HTR-8/SVneo (cell line): Measurements from ENCODE around the gene DCX.
A peak's percentile ranks its signal among the peaks of the same experiment; 100 is the strongest.

Source experiments
- DNase-seq: peaks from one replicate; pipeline ENCODE4 v3.0.0; 2011; ENCODE audit warnings: low spot score, mixed read lengths; ENCODE audit not compliant: insufficient read length
- FAIRE-seq: peaks from 2 replicates; lab custom pipeline; 2011; peaks lifted over from hg19 to GRCh38; lab: Jason Lieb, UNC

Gene DCX

DNA sequence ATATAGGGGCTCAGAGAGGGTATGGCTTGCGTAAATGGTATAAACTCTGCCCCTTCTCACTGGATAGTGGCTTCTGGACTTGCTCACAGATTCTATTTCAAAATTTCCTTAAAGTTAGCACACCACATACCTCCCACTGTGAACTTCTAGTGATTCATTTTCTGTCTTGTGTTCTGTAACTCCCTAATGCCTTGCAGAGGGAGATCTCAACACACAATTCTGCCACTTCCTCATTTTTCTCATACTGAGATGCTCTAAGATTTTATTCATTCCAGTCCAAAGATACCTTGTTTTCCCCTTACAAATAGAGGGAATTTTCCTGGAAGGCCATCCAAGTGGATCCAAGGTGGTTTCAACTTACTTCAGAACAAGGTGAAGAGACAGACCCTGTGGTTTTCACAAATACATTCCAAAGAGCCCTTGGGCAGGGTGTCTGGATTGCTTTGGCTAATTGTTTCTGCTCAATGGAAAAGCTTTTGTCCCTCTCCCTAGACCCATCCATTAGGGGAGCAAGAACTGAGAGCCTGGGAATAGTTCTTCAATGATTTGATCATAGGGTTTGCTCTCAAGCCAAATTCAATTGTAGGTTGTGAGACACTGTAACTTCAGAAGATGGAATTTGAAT, 89.6 kb downstream of the DCX start:
- FAIRE-seq (no peak), DNase-seq (no peak)

DNA sequence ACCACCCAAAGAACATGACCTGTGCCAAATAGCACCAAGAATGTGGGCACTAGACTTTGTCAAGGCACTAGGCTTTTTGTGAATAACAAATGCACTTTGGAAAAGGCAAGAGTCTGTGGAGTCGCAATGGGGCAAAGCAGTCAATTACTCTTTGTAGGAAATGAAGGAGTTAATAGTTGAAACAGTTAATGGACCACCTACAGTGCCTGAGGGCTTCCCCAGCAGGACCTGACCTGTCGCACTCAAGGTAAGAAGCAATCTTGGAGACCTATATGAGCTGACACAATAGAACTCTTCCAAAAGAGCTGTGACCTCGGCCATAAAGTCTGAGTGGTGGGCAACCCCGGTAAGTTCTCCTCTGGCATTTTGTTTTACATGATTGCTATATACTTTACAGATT, 92.5 kb downstream of the DCX start:
- FAIRE-seq (no peak), DNase-seq (no peak)

- FAIRE-seq (no peak), DNase-seq (no peak)
Measured at GRCh38 chrX:111318901-111319300, 93.1 kb downstream of the DCX start.

DNA sequence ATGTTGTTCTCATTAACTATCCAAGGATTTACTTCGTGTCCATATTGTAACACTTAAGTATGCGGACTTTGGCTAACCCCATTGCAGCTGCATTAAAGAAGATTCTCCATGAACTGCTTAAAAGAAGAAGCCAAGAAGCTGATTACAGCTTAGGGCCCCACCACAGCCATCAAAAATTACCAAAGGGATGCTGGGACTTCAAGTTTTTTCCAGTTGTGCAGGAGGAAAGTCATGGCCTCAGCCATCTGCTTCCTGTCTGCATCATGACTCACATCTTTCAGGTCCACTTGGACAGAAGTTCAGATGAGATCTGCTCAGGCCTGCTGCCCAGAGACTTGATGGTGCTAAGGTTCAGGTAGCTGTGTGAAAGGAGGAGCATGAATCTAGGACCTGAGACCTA, 102.9 kb downstream of the DCX start:
- FAIRE-seq: no peak

GRCh38 chrX:111308039-111308438, 104.0 kb downstream of the DCX start:
- DNase-seq: no peak
- FAIRE-seq: no peak

More for the DNA sequence above, 102.9 kb downstream of the DCX start:
- no peak for DNase-seq

- no peak for DNase-seq
- FAIRE-seq: no peak
Measured at GRCh38 chrX:111302284-111302683, 109.7 kb downstream of the DCX start.

- FAIRE-seq: no peak
Measured at GRCh38 chrX:111288841-111289240, 123.2 kb downstream of the DCX start.

GRCh38 chrX:111284631-111285293, 127.2 kb downstream of the DCX start:
- DNase-seq: no peak
- FAIRE-seq: no peak

More at GRCh38 chrX:111288841-111289240, 123.2 kb downstream of the DCX start:
- DNase-seq: no peak

DNA sequence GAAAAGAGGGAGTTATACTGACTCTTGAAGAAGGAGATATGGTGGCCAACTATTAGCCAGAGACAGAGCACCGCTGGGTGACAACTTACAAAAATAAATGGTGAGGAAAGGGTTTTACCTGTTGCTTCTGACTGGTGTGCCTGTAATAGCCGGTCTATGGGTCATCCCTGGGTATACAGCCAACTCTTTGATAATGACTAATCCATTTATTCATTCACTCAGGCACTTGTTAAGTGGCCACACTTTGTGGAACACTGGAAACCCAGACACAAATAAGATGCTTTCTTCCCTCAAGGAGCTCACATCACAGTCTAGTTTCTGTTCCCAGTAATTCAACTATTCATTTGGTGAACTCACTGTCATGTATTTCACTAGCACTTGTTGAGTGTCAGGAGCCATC, 128.5 kb downstream of the DCX start:
- no peak for FAIRE-seq
- DNase-seq: no peak

DNA sequence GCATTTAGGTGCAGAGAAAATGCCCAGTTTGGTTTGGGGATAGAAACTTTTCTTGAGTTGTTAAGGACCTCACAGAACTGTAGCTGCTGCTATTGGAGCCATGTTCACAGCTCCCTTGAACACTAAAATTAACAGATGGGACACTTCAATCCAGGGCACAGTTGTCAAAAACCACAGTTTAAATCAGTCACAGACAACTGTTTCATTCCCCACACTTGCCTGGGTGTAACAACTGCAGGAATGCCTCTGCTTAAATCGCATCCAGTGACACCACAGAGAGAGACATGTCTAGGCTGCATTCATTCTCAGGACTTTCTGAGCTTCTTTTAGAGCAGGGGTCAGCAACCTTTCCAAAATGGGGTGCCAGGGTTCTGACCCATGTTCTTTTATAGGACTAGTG, 129.0 kb downstream of the DCX start:
- FAIRE-seq (no peak), DNase-seq (no peak)

DNA sequence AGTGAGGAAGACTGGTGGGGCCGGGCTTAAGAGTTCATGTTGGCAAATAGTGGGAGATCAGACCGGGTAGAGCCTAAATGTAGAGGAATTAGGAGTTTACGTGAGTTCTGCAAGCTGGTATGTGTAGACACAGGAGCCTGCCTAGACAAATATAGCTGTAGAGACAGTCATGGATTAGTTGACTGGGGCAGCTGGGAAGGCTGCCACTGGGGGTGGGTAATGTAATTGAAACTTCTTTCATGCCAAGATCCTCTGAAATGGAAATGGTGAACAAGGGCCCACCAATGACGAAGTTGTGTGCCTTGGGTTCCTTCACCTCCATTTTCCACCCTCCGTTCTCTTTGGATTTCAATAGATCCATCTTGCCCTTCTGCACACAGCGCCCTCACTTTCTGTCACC, 129.9 kb downstream of the DCX start:
- no peak for DNase-seq
- FAIRE-seq: no peak

DNA sequence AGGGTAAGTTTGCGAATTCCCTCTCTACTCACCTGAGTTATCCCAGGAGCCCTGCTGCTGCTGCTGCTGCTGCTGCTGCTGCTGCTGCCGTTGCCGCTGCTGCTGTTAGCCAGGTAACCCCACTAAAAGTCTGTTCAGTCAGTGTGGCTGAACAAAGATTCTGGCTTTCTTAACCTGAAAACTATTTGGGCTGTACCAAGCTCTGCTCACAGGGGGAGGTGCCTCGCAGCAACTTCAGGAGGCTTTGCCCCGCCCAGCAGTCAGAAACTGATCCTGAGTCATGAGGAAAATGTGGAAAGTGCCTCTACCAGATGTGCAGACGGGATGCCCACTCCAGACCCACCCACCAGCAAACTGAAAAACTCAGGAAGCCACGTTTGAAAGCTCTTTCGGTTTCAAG, 141.7 kb downstream of the DCX start, which contains the start of gene CAPN6:
TSS of gene CAPN6 (minus strand) at position 145 of the 400 bp plus-strand sequence. CDS start 6,547 bp downstream, outside the sequence.
- FAIRE-seq: no peak
- DNase-seq: no peak

DNA sequence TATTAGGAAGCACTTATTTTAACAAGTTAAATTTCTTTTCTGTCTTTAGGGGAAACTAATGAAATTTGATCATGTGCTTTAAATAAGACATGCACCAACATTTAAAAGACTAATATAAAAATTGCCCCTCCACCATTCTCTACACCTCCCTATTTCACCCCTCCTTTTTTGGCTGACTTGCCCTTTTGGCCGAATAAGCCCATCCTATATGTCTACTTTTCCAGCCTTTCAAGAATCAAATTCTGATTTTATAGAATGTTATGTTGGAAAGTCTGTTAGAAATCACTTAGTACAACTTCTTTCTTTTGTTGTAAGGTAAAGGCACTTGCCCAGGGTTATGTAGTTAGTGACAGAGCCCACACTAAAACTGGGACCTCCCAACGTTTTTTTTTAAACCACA, 143.5 kb downstream of the DCX start:
- DNase-seq (no peak), FAIRE-seq (no peak)

- no peak for DNase-seq
- FAIRE-seq: no peak
Measured at GRCh38 chrX:111265486-111265885, 146.5 kb downstream of the DCX start.

DNA sequence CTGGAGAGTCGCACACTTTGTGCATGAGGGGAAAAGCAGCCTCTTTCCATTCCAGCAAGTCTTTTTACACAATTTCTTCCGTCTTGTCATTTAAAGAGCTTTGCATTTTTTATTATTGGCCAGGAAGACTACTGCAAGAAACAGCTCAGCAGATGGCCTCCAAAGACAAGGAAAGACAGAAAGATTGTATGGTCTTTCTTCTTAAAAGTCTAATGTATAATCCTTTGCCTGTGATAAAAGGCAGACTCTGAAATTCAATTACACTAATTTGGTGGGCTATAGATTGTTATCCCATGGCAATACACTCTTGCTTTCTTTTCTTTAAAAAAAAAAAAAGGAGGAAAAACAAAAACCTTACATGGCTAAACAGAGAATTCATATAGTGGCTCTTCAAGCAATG, 147.6 kb downstream of the DCX start:
- DNase-seq: no peak
- no peak for FAIRE-seq

GRCh38 chrX:111262086-111262485, 149.9 kb downstream of the DCX start:
- DNase-seq (no peak), FAIRE-seq (no peak)

- DNase-seq (no peak), FAIRE-seq (no peak)
Measured at GRCh38 chrX:111260451-111260850, 151.5 kb downstream of the DCX start.

DNA sequence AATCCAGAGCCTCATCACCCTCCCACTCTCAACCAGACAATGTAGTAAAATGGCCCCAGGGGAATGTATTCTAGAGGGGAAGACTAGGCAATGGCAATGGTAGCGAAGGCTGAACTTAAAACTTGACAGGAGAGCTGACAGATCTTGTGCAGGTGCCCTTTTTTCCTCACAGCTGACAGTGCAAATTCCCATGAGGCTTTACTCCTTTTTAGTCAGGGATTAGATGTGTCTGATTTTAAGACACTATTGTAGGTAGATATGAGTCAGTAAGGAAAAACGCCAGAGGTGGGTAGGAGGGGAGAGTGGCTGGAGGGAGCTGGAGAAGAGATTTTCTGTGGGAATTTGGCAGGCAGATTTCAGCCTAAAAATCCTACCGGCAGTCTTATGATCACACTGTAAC, 152.4 kb downstream of the DCX start:
- FAIRE-seq (no peak), DNase-seq (no peak)

DNA sequence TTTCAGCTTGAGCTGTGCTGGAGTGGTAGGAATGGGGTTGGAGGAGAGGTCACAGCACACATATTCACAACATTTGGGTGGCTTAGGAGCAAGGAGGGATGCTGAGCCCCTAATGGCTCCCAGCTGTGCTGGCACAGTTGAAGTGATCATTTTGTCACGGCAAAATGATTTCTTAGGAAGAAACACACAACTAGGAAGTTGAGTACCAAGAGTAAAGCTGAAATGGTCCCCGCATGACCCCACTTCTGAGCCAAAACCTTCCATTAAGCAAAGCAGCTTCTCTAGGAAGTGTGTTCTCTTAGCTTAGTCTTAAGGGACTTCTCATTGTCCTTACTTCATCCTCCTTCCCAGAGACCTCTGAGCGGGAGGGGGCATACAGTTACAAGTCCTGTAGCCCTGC, 154.3 kb downstream of the DCX start:
- DNase-seq (no peak), FAIRE-seq (no peak)

DNA sequence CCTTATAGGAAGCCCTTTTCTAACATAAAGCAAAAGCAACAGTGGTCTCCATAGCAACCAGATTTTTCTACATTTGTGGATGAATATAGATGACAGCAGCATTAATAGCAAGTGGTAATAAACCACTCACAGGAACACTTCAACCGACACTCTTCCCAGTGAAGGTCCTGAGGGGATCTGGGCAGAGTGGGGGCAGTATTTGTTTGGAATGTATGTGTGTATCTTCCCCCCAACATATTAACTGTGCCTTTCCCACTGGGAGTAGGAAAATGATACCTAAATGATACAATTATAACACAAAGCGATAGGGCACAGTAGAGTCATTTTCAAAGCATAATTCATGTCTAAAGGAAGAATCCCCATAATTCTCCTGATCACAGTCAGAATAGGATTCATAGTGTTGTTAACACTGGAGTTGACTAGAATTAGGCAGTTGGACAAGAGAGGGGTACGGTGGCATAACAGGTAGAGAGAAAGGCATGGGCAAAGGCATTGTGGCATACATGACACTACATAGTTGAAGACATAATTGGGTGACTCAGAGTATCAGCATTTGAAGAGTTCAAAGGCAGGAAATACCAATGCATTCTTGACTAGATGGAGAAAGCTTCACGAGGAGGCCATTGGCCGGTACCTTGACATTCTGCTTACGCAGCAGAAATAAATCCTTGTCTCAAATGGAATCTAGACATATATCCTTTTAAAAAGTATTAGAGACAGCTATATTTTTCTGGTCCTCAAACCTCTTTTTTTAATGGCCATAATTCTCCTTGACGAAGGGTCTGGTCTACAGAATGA, 156.9 kb downstream of the DCX start:
- FAIRE-seq: no peak
- DNase-seq: peak; percentile 5

- no peak for DNase-seq
- no peak for FAIRE-seq
Measured at GRCh38 chrX:111244235-111244750, 167.7 kb downstream of the DCX start.
